GM10248 (cell line): ENCODE data around the gene MVB12A.

Source experiments
- CTCF ChIA-PET: fragments of 300-600 bp; sonication (Branson Sonifier 250); formaldehyde crosslinking; extraction: SDS; loops from one replicate; lab custom pipeline; 2021; ENCODE audit warnings: antibody characterized with exemption; lab: Yijun Ruan, JAX
- POLR2A ChIA-PET: fragments of 350-650 bp; sonication (Branson Sonifier 250); formaldehyde crosslinking; extraction: SDS; loops from one replicate; lab custom pipeline; 2020; ENCODE audit warnings: antibody characterized with exemption; lab: Yijun Ruan, JAX
- DNase-seq: peaks from one replicate; pipeline ENCODE4 v3.0.0; 2012; ENCODE audit errors: extremely low spot score
- TF ChIP-seq, protein P1 (sequence below): IDR thresholded peaks from 2 replicates; pipeline ENCODE4 v1.5.1; 2012; ENCODE audit warnings: mild to moderate bottlenecking, low read depth; ENCODE audit errors: extremely low read depth, missing control alignments, control extremely low read depth

Gene MVB12A

DNA sequence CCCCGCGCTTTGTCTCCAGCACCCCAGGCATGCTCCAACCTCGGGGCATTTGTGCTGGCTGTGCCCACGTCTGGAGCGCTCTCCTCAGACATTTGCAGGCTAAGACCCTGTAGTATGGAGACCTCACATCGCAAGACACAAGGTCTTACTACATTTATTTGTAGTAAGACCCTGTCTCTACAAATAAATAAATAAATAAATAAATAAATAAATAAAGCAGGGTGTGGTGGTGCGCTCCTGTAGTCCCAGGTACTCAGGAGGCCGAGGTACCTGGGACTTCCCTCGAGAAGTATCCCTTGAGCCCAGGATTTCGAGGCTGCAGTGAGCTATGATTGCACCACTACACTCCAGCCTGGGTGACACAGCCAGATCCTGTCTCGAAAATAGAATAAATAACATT is 36.3 kb downstream of the MVB12A start:
- ChIA-PET POLR2A (no interaction called here), CTCF (interaction anchor here (2.5 kb wide), 1 partner anchor 10 kb away, joined by 9 read pairs; no protein-coding TSS in a partner anchor)
- no peak for DNase-seq
- TF ChIP-seq, protein P1, sequence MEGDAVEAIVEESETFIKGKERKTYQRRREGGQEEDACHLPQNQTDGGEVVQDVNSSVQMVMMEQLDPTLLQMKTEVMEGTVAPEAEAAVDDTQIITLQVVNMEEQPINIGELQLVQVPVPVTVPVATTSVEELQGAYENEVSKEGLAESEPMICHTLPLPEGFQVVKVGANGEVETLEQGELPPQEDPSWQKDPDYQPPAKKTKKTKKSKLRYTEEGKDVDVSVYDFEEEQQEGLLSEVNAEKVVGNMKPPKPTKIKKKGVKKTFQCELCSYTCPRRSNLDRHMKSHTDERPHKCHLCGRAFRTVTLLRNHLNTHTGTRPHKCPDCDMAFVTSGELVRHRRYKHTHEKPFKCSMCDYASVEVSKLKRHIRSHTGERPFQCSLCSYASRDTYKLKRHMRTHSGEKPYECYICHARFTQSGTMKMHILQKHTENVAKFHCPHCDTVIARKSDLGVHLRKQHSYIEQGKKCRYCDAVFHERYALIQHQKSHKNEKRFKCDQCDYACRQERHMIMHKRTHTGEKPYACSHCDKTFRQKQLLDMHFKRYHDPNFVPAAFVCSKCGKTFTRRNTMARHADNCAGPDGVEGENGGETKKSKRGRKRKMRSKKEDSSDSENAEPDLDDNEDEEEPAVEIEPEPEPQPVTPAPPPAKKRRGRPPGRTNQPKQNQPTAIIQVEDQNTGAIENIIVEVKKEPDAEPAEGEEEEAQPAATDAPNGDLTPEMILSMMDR, result no peak

DNA sequence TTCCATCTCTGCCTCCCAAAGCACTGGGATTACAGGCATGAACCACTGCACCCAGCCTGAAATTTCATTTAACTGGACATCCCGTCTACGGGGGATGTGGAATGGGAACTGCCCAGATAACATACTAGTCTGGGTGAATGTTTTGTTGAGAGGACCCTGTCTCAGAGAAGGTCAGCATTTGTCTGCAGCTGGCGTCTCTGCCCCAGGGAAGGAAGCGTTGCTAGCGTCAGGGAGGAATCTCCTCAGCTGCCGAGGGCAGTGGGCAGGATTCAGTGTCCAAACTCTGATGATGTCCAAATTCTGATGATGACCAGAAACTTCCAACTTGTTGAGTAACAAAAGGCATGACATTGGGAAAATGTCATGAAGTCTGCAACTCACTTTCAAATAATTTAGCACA is 37.8 kb downstream of the MVB12A start:
- TF ChIP-seq, protein P1, result no peak
- ChIA-PET CTCF (interaction anchor here (2.5 kb wide), 1 partner anchor 9 kb away, joined by 9 read pairs; no protein-coding TSS in a partner anchor), POLR2A (no interaction called here)
- no peak for DNase-seq

DNA sequence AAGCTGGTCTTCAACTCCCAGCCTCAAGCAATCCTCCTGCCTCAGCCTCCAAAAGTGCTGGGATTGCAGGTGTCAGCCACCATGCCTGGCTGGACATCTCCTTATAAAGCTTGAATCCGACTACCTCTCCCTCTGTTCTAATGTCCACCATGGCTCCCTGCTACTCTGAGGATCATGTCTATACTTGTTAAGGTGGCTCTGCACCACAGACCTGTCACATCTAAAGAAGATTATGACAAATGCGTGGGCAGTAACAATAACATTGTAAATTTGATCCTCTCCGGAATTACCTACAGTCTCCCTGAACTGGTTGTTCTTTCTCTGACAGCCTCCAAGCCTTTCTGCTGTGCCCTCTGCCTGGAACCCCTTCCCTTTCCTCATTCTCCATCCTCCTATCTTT is 39.1 kb downstream of the MVB12A start:
- ChIA-PET POLR2A (no interaction called here), CTCF (interaction anchor here (0.8 to 2.9 kb wide), 2 partner anchors 38 to 64 kb away, joined by 3 to 10 read pairs; no protein-coding TSS in a partner anchor)
- no peak for DNase-seq
- TF ChIP-seq, protein P1, result no peak

DNA sequence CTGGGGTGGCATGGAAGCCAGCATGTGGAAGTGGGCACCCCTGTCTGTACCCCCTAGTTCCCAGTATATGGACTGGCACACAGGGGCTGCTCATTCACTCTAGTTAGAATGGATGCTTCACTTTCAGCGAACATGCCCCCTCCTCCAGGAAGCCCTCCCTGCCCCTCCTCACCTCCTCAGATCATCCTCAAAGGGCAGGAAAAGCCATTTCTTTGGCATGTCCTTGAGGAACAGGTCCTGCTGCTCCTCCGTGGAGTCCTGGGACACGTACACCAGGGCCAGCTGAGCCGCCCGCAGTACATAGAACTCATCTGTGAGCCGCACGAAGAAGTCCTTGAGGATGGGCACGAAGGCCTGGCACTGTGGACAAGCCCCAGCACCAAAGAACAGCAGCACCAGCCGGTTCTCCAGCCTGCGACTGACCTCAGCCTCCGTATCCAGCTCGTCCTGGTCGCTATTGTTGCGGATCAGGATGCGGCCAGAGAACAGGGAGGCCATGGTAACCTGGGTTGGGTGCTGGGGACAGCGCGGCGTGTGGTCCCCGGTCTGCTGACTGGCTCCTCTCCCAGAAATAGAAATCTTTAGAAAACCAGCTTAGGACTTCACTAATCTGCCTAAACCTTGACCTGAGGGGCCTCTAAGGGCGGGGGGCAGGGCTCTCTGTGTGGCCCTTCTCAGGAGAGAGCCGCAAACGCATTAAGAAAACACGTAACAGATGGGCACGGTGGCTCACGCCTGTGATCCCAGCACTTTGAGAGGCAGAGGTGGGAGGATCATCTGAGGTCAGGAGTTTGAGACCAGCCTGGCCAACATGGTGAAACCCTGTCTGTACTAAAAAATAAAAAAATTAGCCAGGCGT is 40.8 kb downstream of the MVB12A start, which contains the start of gene NXNL1:
NXNL1 (minus strand) TSS at position 555 of the 859 bp plus-strand sequence; CDS start at position 498, 57 bp downstream.
- no peak for DNase-seq
- CTCF ChIA-PET, result interaction anchor here (1.1 to 2.9 kb wide), 2 partner anchors 36 to 65 kb away, joined by 3 to 10 read pairs; no protein-coding TSS in a partner anchor
- TF ChIP-seq, protein P1, result no peak
- POLR2A ChIA-PET, result interaction anchor here (0.6 kb wide), 1 partner anchor 791 kb away, joined by 3 read pairs; no protein-coding TSS in a partner anchor

DNA sequence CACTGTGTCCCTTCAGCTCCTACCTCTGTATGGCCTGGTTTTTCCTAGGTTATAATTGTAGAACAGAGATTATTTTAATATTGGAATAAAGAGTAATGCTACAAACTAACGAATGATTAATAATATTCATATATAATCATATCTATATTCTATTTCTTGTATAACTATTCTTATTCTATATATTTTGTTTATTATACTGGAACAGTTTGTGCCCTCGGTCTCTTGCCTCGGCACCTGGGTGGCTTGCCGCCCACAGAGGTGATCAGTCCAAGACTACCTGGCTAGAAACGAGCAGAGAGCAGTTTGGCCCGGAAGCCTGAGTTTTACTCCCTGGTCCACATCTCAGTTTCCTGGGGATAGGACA is 46.6 kb downstream of the MVB12A start:
- ChIA-PET CTCF (interaction anchor here (0.7 to 5.4 kb wide), 23 partner anchors 8 to 300 kb away, joined by 3 to 31 read pairs (median 4); partner anchors contain the start of genes BST2, CCDC194, MVB12A and TMEM221), POLR2A (no interaction called here)
- DNase-seq, result no peak
- TF ChIP-seq, protein P1, result no peak

DNA sequence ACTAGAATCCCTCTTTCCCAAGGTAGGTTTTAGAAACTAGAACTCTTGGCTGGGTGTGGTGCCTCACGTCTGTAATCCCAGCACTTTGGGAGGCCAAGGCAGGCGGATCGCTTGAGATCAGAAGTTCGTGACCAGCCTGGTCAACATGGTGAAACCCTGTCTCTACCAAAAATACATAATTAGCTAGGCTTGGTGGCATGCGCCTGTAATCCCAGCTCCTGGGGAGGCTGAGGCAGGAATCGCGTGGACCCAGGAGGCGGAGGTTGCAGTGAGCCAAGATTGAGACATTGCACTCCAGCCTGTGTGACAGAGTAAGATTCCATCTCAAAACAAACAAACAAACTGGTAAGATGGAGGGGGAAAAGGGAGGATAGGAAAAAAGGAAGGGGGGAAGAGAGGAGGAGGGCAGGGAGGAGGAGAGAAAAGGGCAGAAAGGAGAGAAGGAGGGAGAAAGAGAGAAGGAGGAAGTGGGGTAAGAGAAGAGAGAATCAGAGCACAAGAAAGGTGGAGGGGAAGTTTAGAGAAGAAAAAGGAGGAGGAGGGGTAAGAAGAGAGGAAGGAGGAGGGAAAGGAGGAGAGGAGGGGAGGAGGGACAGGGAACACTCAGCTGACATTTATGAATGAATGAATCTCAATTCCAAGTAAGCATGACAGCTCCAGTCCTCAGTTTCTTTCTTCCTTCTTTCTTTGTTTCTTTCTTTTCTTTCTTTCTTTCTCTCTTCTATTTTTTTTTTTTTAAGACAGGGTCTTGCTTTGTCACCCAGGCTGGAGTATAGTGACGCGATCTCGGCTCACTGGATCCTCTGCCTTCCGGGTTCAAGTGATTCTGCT is 47.8 kb downstream of the MVB12A start:
- DNase-seq, result no peak
- CTCF ChIA-PET, result interaction anchor here (1.5 to 5.4 kb wide), 9 partner anchors 11 to 288 kb away, joined by 4 to 31 read pairs (median 7); partner anchors contain the start of gene CCDC194
- TF ChIP-seq, protein P1, result no peak
- POLR2A ChIA-PET, result no interaction called here
